Smooth muscle cell of bladder (primary cell): ENCODE measurements around the gene COX4I2. TPM values are rescaled to one million over a fixed set of nuclear protein-coding genes. Genes with fewer than 3 reads are reported as not detected.

ENCODE experiments used
- total RNA-seq: library from RNA; depleted of rRNA; stranded (reverse); fragments of >200 nt; gene quantifications from 2 replicates; pipeline ENCODE4 v1.2.3, GENCODE V29; 2014

The COX4I2 gene
- total RNA-seq, result not detected in 2 replicates

GRCh38 chr20:31637660-31638059, at the start of gene COX4I2:
COX4I2 (plus strand) TSS chr20:31637912; CDS start chr20:31639018, 1,106 bp downstream.

GRCh38 chr20:31605031-31605901, 32.4 kb upstream of the COX4I2 start, which contains the start of gene ID1:
ID1 (plus strand) TSS chr20:31605289; CDS start chr20:31605388, 99 bp downstream.

Other genes with a start within 250 kb of the COX4I2 start
- gene DEFB119, start 247.3 kb upstream of the COX4I2 start, total RNA-seq, result not detected in 2 replicates
- not detected in 2 replicates for gene DEFB121, start 231.7 kb upstream of the COX4I2 start, total RNA-seq
- not detected in 2 replicates for gene DEFB123, start 197.3 kb upstream of the COX4I2 start, total RNA-seq
- not detected in 2 replicates for gene DEFB124, start 162.8 kb upstream of the COX4I2 start, total RNA-seq
- gene REM1, start 162.6 kb upstream of the COX4I2 start, total RNA-seq, result 0.09 TPM in 1 of 2 replicates, not detected in the other
- 46.4 and 55.9 TPM in 2 replicates for gene HM13, start 123.5 kb upstream of the COX4I2 start, total RNA-seq
- 141 and 149 TPM in 2 replicates for gene ID1, start 32.6 kb upstream of the COX4I2 start, total RNA-seq
- 22.8 and 33.6 TPM in 2 replicates for gene BCL2L1, start 85.0 kb downstream of the COX4I2 start, total RNA-seq
- gene TPX2, start 101.4 kb downstream of the COX4I2 start, total RNA-seq, result 4.6 and 5.6 TPM in 2 replicates
- gene MYLK2, start 181.4 kb downstream of the COX4I2 start, total RNA-seq, result under 0.01 TPM in 1 of 2 replicates, not detected in the other
- gene FOXS1, start 207.7 kb downstream of the COX4I2 start, total RNA-seq, result 0.09 TPM in 1 of 2 replicates, not detected in the other
- gene DUSP15, start 232.6 kb downstream of the COX4I2 start, total RNA-seq, result 0.14 TPM in 1 of 2 replicates, not detected in the other
- gene TTLL9, start 232.7 kb downstream of the COX4I2 start, total RNA-seq, result under 0.01 and 0.09 TPM in 2 replicates